ENCODE data around the gene YPEL3.

DNA sequence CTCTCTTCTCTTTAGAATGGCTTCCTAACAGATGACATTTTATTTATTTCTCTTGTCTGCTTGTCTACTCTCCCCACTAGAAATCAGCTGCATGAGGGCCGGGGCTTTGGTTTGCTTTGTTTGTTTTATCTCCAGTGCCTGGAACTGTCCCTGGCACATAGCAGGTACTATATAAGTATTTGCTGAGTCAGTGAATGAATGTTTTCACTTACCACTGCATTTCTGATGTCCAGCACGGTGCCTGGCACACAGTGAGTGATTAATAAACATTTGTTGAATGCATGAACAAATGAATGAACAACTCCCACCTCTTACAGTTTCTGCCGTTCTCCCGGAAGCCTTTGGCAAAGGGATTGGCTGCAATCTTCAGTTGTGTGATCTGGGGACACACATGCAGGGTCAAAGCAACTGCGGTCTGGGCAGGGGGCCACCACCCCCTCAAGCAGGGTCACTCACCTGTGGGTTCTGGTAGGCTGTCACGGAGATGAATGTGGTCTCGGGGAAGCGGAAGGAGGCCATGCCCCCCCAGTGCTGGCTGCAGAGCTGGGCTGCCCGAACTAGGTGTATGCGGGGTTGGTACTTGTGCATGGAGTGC is 7.7 kb downstream of the YPEL3 start:
- TF ChIP-seq EZH2 (IDR thresholded peaks at IDR 0.05; ENCODE audit: borderline replicate concordance, low read length): no peak
- TF ChIP-seq, protein P1, sequence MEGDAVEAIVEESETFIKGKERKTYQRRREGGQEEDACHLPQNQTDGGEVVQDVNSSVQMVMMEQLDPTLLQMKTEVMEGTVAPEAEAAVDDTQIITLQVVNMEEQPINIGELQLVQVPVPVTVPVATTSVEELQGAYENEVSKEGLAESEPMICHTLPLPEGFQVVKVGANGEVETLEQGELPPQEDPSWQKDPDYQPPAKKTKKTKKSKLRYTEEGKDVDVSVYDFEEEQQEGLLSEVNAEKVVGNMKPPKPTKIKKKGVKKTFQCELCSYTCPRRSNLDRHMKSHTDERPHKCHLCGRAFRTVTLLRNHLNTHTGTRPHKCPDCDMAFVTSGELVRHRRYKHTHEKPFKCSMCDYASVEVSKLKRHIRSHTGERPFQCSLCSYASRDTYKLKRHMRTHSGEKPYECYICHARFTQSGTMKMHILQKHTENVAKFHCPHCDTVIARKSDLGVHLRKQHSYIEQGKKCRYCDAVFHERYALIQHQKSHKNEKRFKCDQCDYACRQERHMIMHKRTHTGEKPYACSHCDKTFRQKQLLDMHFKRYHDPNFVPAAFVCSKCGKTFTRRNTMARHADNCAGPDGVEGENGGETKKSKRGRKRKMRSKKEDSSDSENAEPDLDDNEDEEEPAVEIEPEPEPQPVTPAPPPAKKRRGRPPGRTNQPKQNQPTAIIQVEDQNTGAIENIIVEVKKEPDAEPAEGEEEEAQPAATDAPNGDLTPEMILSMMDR (IDR thresholded peaks at IDR 0.05; ENCODE audit: low read length): no peak
